ENCODE results near the gene DIP2C. TPM values are rescaled to one million over a fixed set of nuclear protein-coding genes. Genes with fewer than 3 reads are reported as not detected.

DIP2C gene
- total and polyA plus RNA-seq, 2 experiments from 2014 or later, result 9.1 to 15.8 TPM

DNA sequence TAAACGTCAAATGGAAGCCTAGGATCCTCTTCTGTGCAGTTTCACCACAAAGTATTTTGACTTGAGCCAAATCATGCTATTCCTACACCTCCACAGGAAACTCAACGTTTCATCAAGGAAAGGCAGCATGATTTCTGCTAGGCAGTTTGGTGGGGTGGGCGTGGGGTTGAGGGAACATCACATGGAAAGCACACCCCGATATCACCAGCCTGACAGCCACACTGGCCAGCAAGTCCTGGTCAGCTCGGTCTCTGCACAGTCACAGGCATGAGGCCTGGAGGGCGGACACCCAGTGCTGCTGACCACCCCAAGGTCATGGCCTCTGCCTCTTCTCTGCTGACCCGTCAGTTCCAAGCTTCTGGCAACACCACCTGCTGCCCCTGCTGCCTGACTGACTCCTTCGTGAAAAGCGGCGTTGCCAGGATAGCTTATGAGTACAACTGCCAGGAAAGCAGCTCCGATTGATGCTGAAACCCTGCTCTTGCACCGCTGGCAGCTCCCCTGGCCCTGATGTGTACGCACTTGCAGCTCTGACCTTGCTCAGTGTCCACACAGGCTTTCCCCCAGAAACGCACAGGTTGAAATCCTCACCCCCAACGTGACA, 171.5 kb downstream of the DIP2C start:
- H3K4me3 ChIP-seq, result no peak overlapping the region
- no peak for DNase-seq (ENCODE audit: low read depth in 1 of 2, low spot score in 1 of 2)
- no peaks in the 10 kb centered on the region for H3K4me1 ChIP-seq (ENCODE audit: low read depth)
- no peaks in the 10 kb centered on the region for H3K36me3 ChIP-seq
- H3K27me3 ChIP-seq, result no peaks in the 10 kb centered on the region
- no peak overlapping the region for H3K27ac ChIP-seq
- no peaks in the 10 kb centered on the region for H3K9me3 ChIP-seq (ENCODE audit: low read depth)
- TF ChIP-seq, protein P1, sequence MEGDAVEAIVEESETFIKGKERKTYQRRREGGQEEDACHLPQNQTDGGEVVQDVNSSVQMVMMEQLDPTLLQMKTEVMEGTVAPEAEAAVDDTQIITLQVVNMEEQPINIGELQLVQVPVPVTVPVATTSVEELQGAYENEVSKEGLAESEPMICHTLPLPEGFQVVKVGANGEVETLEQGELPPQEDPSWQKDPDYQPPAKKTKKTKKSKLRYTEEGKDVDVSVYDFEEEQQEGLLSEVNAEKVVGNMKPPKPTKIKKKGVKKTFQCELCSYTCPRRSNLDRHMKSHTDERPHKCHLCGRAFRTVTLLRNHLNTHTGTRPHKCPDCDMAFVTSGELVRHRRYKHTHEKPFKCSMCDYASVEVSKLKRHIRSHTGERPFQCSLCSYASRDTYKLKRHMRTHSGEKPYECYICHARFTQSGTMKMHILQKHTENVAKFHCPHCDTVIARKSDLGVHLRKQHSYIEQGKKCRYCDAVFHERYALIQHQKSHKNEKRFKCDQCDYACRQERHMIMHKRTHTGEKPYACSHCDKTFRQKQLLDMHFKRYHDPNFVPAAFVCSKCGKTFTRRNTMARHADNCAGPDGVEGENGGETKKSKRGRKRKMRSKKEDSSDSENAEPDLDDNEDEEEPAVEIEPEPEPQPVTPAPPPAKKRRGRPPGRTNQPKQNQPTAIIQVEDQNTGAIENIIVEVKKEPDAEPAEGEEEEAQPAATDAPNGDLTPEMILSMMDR (IDR thresholded peaks at IDR 0.05; ENCODE audit: low read depth, low read length), result no peak

DNA sequence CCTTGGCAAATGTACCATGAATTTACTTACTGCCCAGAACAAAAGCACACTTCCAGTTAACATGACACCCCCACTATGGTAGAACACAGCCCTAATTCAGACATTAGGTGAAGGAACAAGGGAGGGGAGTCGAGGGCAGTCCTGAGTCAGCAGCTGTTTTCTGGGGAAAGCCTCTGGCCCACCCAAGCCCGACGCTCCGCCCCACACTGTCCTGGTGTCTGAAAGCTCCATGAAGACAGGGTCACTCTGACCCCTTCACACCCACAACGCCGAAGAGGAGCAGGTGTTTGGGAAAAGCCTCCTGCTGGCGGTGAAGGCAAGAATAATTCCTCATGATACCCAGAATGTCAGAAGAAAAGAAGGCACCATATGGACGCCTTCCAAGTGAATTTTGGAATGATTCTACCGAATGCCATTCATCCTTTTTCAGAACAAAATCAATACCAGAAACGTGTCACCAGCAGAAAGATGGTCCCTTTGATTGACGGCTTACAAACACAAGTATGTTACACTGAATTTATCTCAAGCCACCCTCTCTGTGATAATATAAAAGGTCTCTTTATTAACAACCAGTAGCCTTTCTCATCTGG, 172.1 kb downstream of the DIP2C start:
- no peak for DNase-seq (ENCODE audit: low read depth in 1 of 2, low spot score in 1 of 2)
- TF ChIP-seq, protein P1 (IDR thresholded peaks at IDR 0.05; ENCODE audit: low read depth, low read length), result no peak
- H3K4me1 ChIP-seq (ENCODE audit: low read depth), result peaks cover under 1% of the 10 kb centered on the region
- H3K9me3 ChIP-seq (ENCODE audit: low read depth), result no peaks in the 10 kb centered on the region
- no peaks in the 10 kb centered on the region for H3K36me3 ChIP-seq
- no peaks in the 10 kb centered on the region for H3K27me3 ChIP-seq
- no peak overlapping the region for H3K27ac ChIP-seq
- no peak overlapping the region for H3K4me3 ChIP-seq

DNA sequence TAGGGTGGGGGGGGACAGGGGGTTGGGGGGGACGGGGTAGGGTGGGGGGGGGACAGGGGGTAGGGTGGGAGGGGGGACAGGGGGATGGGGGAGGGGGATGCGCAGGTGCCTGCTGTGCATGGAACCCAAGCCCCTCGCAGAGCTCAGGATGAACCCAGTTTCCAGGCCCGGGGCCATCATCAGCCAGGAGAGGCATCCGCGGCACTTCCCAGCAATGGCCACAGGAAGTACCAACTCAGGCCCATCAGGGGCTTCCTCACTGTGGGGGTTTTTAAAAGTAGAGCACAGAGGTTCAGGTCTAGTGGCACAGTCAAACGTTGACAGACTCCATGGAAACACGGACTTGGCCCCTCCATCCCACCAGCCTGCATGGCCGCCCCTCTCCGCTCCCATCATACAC, 172.7 kb downstream of the DIP2C start:
- DNase-seq (ENCODE audit: low read depth in 1 of 2, low spot score in 1 of 2), result no peak
- TF ChIP-seq, protein P1 (IDR thresholded peaks at IDR 0.05; ENCODE audit: low read depth, low read length), result no peak

DNA sequence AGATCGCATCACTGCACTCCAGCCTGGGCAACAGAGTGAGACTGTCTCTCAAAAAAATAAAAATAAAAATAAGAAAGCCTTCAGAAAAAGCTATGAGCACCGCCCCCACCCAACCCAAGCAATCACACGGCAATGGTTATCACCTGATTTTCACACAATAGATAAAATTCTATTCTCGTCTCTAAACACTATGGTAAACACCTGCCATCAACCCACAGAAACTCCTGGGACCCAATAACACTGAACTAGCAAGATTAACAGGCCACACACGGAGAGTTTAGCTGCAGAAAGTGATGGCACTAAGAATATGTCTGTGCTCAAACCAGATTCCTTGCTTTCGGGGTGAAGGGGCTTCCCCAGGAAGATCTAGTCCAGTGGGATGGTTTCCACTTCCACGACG, 173.8 kb downstream of the DIP2C start:
- Histone ChIP-seq H3K27ac (no peak overlapping the region), H3K4me1 (ENCODE audit: low read depth) (peaks cover 15% of the 10 kb centered on the region), H3K36me3 (no peaks in the 10 kb centered on the region), H3K27me3 (no peaks in the 10 kb centered on the region), H3K9me3 (ENCODE audit: low read depth) (no peaks in the 10 kb centered on the region), H3K4me3 (no peak overlapping the region)
- no peak for DNase-seq (ENCODE audit: low read depth in 1 of 2, low spot score in 1 of 2)
- TF ChIP-seq, protein P1 (IDR thresholded peaks at IDR 0.05; ENCODE audit: low read depth, low read length), result no peak

More for the DNA sequence above, 172.7 kb downstream of the DIP2C start:
- H3K4me3 ChIP-seq, result no peak overlapping the region
- no peaks in the 10 kb centered on the region for H3K36me3 ChIP-seq
- no peaks in the 10 kb centered on the region for H3K27me3 ChIP-seq
- no peak overlapping the region for H3K27ac ChIP-seq
- H3K9me3 ChIP-seq (ENCODE audit: low read depth), result no peaks in the 10 kb centered on the region
- peaks cover 6% of the 10 kb centered on the region for H3K4me1 ChIP-seq (ENCODE audit: low read depth)

DNA sequence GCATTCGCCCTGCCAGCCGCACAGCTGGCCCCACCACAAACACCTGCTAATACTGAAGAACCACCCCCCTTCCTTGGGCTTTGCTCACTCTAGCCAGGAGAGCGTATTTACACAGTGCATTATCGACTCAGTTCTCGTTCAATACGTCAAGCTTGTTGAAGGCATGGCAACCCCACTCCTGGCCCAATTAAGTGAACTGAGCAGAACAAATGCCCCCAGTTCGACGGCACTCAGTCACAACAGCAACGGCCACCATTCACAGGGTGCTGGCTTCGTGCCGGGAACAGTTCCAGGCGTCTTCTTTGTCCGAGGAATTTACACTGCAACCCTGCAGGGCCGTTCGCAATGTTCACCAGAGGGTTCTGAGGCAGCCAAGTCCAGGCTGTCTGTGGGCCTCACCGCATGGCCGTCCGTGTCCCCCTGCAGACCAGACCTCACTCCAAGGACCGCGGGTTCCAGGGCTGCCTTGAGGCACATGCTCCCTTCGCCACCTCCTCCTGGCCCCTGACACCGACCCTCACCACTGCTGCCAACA, 175.3 kb downstream of the DIP2C start:
- H3K27me3 ChIP-seq, result no peaks in the 10 kb centered on the region
- no peak overlapping the region for H3K27ac ChIP-seq
- H3K4me3 ChIP-seq, result no peak overlapping the region
- TF ChIP-seq, protein P1 (IDR thresholded peaks at IDR 0.05; ENCODE audit: low read depth, low read length), result no peak
- no peaks in the 10 kb centered on the region for H3K36me3 ChIP-seq
- peaks cover 22% of the 10 kb centered on the region for H3K4me1 ChIP-seq (ENCODE audit: low read depth)
- H3K9me3 ChIP-seq (ENCODE audit: low read depth), result no peaks in the 10 kb centered on the region
- DNase-seq (ENCODE audit: low read depth in 1 of 2, low spot score in 1 of 2), result no peak
